ENCODE results near the gene CEP63. TPM values are rescaled to one million over a fixed set of nuclear protein-coding genes. Genes with fewer than 3 reads are reported as not detected.

CEP63 gene
- total and polyA plus RNA-seq, 2 donors, result 24.8 to 30.2 TPM

DNA sequence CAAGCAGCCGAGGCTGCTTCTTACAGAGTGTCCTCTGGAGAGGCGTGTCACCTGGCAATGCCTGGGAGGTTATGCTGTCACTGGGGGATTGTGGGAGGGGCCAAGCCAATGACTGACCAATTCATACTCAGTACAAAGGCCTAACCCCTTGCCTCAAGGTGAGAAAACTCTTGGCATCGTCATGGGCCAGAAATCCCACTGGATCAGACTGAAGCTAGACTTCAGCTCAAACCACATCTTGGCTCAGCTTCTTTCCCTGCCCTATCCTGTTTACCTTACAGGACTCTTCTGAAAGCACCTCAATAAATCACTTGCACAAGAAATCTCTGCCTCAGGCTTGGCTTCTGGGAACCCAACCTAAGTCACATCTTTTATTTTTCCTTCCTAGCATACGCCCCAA is 9.6 kb upstream of the CEP63 start:
- 48% methylated on average over 4 of the region's 4 CpGs for WGBS
- Histone ChIP-seq H3K4me1 (ENCODE audit: insufficient read depth) (peaks cover 2% of the 10 kb centered on the region), H3K4me3 (ENCODE audit: low read depth, low read length) (no peak overlapping the region), H3K36me3 (ENCODE audit: insufficient read depth) (no peaks in the 10 kb centered on the region), H3K27ac (ENCODE audit: low read depth) (no peak overlapping the region)
- DNase-seq (ENCODE audit: extremely low spot score), result no peak

DNA sequence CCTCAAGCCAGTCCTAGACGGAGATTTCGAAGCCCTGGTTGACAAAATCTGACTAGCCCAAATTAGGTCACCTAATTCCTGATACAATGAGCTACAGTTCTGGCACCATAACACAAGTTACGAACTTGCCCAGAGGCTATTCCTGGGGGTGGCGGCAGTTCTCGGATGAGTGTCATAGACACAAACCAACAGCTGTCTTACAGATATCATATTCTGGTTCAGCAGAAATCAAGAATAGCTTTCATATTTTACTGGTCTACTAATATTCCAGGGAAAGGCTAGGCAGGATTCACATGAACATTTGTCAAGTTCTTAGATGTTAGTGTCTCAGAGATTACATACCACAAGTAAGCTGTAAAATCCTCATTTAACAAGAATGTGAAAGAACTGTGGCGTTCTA is 8.9 kb upstream of the CEP63 start:
- H3K27ac ChIP-seq (ENCODE audit: low read depth), result no peak overlapping the region
- no peak for DNase-seq (ENCODE audit: extremely low spot score)

DNA sequence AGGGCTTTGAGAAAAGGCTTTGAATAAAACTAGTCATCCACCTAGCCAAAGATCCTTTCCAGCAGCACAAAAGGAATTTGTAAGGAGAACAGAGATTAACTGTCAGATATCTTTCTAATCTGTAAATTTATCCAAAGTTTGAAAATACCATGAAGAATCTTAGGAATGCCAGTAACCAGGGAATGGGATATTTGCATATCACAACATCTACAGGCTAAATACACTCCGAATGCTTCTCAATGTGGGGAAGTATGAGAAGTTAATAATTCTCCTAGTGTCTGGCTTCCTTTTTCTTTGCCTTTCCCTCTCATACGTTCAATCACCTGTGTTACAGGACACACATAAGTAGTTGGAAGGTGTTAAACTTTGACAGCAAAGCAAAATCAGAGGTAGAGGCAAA is 7.9 kb upstream of the CEP63 start:
- Histone ChIP-seq H3K4me1 (ENCODE audit: insufficient read depth) (peaks cover 2% of the 10 kb centered on the region), H3K27ac (ENCODE audit: low read depth) (no peak overlapping the region), H3K4me3 (ENCODE audit: low read depth, low read length) (no peak overlapping the region), H3K36me3 (ENCODE audit: insufficient read depth) (no peaks in the 10 kb centered on the region)
- no peak for DNase-seq (ENCODE audit: extremely low spot score)
- 57% methylated on average over 2 of the region's 2 CpGs for WGBS

More for the DNA sequence above, 8.9 kb upstream of the CEP63 start:
- Histone ChIP-seq H3K4me3 (ENCODE audit: low read depth, low read length) (no peak overlapping the region), H3K4me1 (ENCODE audit: insufficient read depth) (peaks cover 2% of the 10 kb centered on the region), H3K36me3 (ENCODE audit: insufficient read depth) (no peaks in the 10 kb centered on the region)
- whole genome bisulfite sequencing, result 76% methylated on average over 6 of the region's 6 CpGs

DNA sequence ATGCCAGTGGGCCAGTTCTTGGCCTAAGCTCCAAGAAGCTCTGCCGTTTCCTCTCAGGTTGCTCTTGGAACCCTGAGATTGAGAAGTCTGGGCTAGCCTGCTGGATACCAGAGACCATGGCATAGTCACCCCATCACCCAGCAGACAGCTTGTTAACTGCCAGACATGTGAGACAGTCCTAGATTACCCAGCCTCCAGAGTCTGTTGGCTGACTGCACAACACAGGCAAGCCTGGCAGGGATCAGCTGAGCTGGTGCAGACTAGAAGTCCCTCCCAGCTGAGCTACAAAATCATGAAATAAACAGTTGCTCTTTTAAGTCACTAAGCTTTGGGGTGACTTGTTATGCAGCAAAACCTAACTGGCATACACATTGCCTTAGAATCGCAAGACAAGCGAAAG is 5.3 kb upstream of the CEP63 start:
- Histone ChIP-seq H3K4me1 (ENCODE audit: insufficient read depth) (peaks cover 5% of the 10 kb centered on the region), H3K27ac (ENCODE audit: low read depth) (no peak overlapping the region), H3K4me3 (ENCODE audit: low read depth, low read length) (no peak overlapping the region), H3K36me3 (ENCODE audit: insufficient read depth) (no peaks in the 10 kb centered on the region)
- no peak for DNase-seq (ENCODE audit: extremely low spot score)
- 89% methylated on average over 3 of the region's 3 CpGs for WGBS

DNA sequence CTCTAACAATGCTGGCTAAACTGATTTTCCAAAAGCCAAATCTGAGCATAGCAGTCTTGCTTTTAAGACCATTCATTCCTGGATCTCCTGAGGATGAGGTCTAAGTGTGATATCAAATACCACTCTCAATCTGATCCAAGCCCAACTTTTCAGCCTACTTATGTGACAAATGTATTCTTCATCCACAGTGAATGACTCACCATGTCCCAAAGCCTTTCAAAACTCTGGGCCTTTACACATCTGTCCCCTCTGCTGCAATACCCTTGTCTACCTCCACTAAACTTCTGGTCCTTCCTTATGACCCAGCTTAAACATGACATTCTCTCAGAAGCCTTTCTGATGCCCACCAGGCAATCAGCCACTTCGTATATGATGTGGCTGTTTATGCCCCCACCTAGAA is 4.7 kb upstream of the CEP63 start:
- WGBS, result 79% methylated on average over 1 of the region's 1 CpG
- Histone ChIP-seq H3K4me1 (ENCODE audit: insufficient read depth) (peaks cover 5% of the 10 kb centered on the region), H3K4me3 (ENCODE audit: low read depth, low read length) (no peak overlapping the region), H3K27ac (ENCODE audit: low read depth) (no peak overlapping the region), H3K36me3 (ENCODE audit: insufficient read depth) (no peaks in the 10 kb centered on the region)
- no peak for DNase-seq (ENCODE audit: extremely low spot score)

DNA sequence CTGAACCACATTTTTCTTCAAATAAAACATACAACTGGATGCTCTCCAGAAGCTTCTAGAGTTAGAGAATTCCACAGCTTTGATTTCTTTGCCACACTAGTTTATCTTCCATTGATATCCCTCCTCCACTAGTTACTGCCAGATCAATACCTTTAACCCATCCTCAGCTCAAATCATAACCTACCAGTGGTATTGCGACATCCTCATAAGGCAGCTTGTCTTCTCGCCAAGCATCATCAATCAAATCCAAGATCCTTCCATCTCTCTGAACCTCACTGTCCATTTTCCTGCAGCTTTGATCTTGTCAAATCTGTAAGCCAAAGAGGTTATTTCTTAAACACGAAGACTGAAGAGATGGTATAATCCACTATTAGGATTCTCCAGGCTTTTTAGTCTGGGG is 3.2 kb upstream of the CEP63 start:
- DNase-seq (ENCODE audit: extremely low spot score), result no peak
- Histone ChIP-seq H3K27ac (ENCODE audit: low read depth) (no peak overlapping the region), H3K36me3 (ENCODE audit: insufficient read depth) (no peaks in the 10 kb centered on the region), H3K4me3 (ENCODE audit: low read depth, low read length) (no peak overlapping the region), H3K4me1 (ENCODE audit: insufficient read depth) (peaks cover 5% of the 10 kb centered on the region)
- 87% methylated on average over 3 of the region's 3 CpGs for WGBS

DNA sequence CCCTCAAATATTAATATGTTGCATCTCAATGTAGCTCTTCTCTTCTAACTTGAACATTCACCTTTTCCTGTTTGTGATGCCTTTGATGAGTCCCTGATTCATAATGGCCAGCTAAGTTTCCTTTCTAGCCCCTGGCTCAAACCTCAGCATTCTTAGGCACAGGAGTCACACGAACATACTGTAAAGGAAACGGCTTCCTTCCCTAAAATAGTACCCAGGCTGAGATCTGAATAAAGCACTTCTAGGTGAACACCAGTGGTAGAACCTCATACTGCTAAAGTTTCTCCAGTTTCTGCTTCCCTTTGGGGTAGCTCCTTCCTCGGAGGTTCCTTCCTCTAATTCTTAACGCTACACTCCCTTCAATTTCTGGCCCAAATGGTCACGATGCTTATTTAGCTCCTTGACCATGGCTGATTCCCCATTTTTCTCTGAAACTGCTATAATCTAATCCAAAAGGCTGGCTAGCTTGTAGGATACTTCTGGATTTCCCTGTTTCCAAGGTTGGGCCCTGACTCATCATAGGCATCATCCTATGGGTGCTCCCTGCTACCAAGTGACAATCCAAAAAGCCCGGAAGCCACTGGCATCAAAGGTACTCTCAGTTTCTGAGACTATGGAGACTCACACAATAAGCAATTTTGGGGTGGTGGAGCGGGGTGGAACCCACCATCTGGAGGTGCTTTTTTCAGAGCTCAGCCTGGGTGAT is 2.5 kb upstream of the CEP63 start:
- 77% methylated on average over 7 of the region's 7 CpGs for WGBS
- Histone ChIP-seq H3K4me1 (ENCODE audit: insufficient read depth) (peaks cover 5% of the 10 kb centered on the region), H3K27ac (ENCODE audit: low read depth) (no peak overlapping the region), H3K4me3 (ENCODE audit: low read depth, low read length) (no peak overlapping the region), H3K36me3 (ENCODE audit: insufficient read depth) (no peaks in the 10 kb centered on the region)
- no peak for DNase-seq (ENCODE audit: extremely low spot score)

DNA sequence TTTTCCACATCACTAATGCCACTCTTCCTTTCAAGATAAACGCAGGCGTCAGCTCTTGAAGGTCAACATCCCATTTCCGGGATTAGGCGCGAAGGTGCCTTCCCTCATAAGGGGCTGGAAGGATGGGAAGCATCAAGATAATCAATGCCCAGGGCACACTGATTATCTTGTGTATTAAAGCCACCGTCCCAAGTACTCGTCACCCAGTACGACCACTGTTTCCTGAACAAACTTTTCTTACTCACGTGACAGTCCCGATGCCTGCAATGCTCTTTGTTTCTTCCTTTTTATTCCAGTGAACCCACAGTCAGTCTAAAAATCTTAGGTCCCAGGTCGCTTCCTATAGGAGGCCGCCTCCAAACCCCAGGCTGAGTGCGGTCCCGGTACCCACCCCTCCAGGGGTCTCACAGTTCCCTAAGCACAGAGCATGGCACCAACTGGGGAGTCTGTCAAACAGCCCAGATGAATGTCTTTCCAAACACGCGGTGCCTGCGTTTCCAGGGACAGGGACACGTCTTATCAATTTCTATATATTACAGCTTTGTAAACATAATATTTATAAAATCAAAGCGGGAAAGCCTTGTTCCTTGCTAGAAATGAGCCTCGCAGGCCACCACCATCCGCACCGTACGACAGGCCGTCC is 661 bp upstream of the CEP63 start:
- peak overlapping the region; percentile 72 for H3K4me3 ChIP-seq (ENCODE audit: low read depth, low read length)
- under 1% methylated on average over 24 of the region's 24 CpGs for WGBS
- H3K36me3 ChIP-seq (ENCODE audit: insufficient read depth), result no peaks in the 10 kb centered on the region
- peaks cover 5% of the 10 kb centered on the region for H3K4me1 ChIP-seq (ENCODE audit: insufficient read depth)
- H3K27ac ChIP-seq (ENCODE audit: low read depth), result peak overlapping the region; percentile 86
- no peak for DNase-seq (ENCODE audit: extremely low spot score)

DNA sequence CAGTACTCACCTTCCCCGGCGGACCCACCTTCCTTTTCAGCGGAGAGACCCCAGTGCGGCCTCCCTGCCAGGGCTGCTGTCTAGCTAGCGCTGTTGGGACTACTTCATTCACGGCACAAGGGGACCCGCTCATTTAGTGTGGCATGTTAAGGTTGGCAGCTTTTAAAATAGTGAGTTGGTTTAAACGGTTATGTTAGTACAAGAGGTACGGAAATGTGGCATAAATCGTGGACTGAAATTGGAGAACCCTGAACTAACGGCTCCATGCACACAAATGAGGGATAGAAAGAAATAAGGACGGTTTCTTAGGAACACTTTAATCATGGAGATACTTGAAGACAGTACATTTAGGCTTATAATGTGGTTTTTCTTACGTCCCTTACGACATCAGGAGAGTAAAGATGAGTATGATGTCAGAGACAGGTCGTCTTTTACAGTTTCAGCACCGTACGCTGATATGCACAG is 752 bp downstream of the CEP63 start:
- H3K4me1 ChIP-seq (ENCODE audit: insufficient read depth), result peaks cover 5% of the 10 kb centered on the region
- H3K36me3 ChIP-seq (ENCODE audit: insufficient read depth), result no peaks in the 10 kb centered on the region
- H3K4me3 ChIP-seq (ENCODE audit: low read depth, low read length), result peak overlapping the region; percentile 72
- WGBS, result 3% methylated on average over 17 of the region's 17 CpGs
- no peak for DNase-seq (ENCODE audit: extremely low spot score)
- H3K27ac ChIP-seq (ENCODE audit: low read depth), result peak overlapping the region; percentile 93

DNA sequence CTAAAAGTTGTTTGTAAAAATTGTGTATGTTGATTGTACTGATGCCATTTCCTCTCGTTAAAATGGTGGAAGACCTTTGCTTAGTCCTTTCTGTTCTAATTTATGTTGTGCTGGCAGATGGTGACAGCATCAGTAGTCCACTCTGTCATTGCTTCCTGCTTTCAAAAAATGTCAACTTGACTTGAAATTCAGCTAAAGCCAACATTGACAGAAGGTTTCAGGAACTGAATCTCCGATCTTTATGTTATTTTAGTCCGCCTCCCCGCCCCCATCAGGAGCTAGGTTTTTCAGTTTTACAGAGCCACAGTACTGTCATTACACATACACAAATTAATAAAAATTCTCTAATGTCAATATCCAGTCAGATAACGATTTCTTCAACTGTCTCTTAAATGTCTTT is 1.5 kb downstream of the CEP63 start:
- no peak for DNase-seq (ENCODE audit: extremely low spot score)
- Histone ChIP-seq H3K27ac (ENCODE audit: low read depth) (no peak overlapping the region), H3K4me3 (ENCODE audit: low read depth, low read length) (no peak overlapping the region), H3K4me1 (ENCODE audit: insufficient read depth) (peaks cover 5% of the 10 kb centered on the region), H3K36me3 (ENCODE audit: insufficient read depth) (no peaks in the 10 kb centered on the region)
- WGBS, result 55% methylated on average over 5 of the region's 5 CpGs

DNA sequence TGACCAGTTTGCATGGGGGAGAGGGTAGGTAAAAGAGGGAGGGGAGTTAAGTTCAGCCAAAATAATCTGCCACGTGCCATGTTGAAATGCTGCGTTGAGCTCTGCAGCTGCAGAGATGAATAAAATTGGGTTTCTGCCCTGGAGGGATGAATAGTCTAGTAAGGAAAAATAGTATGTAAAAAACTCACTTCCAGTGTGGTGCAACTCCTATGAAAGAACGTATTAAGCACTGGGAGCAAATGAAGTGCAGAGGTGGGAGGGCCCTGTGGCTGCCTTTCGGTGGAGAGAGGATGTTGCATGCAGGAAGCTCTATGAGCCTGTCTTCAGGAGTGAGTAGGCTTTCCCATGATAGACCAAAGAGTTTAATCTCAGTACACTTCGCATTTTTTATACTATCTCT is 8.6 kb downstream of the CEP63 start:
- H3K27ac ChIP-seq (ENCODE audit: low read depth), result no peak overlapping the region
- H3K4me1 ChIP-seq (ENCODE audit: insufficient read depth), result no peaks in the 10 kb centered on the region
- peaks cover 1% of the 10 kb centered on the region for H3K36me3 ChIP-seq (ENCODE audit: insufficient read depth)
- no peak overlapping the region for H3K4me3 ChIP-seq (ENCODE audit: low read depth, low read length)
- no peak for DNase-seq (ENCODE audit: extremely low spot score)
- WGBS, result 86% methylated on average over 5 of the region's 5 CpGs

DNA sequence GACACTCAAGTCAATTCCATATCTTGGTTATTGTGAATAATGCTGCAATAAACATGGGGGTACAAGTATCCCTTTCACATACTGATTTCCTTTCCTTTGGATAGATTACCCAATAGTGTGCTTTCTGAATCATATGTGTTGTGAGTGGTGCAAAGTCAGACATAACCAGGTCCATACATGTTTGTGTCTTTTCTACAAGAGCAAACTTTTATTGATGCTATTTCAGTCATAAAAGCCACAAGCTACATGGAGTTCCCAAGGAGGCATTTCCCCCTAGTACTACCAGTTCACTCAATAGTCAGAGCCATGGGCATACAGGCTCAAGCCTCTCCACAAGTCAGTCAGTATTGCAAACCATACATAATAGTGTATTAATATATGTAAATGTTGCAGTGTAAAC is 10.1 kb downstream of the CEP63 start:
- Histone ChIP-seq H3K4me1 (ENCODE audit: insufficient read depth) (no peaks in the 10 kb centered on the region), H3K36me3 (ENCODE audit: insufficient read depth) (peaks cover 1% of the 10 kb centered on the region), H3K27ac (ENCODE audit: low read depth) (no peak overlapping the region), H3K4me3 (ENCODE audit: low read depth, low read length) (no peak overlapping the region)
- DNase-seq (ENCODE audit: extremely low spot score), result no peak

DNA sequence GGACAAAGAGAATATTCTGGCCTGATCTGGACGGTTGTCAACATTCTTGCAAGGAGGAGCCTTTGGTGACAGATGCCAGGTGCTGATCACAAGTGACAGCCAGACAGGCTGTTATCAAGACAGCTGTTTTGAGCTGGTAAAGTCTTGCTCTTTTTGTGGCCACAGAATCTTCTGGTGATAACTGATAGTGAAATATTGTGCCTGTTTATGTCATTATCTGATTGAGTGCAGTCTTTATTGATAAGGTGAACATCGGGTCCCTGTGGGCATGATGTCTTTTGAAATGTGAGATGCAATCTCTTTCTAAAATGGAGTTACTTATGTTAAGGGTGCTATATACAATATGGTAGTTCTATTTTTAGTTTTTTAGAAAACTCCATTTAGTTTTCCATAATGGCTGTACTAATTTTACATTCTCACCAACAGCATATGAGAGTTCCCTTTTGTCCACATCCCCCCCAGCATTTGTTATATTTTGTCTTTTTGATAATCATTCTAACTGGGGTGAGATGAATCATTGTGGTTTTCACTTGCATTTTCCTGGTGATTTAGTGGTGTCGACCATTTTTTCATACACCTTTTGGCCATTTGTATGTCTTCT is 10.7 kb downstream of the CEP63 start:
- H3K4me1 ChIP-seq (ENCODE audit: insufficient read depth), result no peaks in the 10 kb centered on the region
- peaks cover 1% of the 10 kb centered on the region for H3K36me3 ChIP-seq (ENCODE audit: insufficient read depth)
- no peak for DNase-seq (ENCODE audit: extremely low spot score)
- no peak overlapping the region for H3K27ac ChIP-seq (ENCODE audit: low read depth)
- H3K4me3 ChIP-seq (ENCODE audit: low read depth, low read length), result no peak overlapping the region
- WGBS, result 64% methylated on average over 3 of the region's 3 CpGs

DNA sequence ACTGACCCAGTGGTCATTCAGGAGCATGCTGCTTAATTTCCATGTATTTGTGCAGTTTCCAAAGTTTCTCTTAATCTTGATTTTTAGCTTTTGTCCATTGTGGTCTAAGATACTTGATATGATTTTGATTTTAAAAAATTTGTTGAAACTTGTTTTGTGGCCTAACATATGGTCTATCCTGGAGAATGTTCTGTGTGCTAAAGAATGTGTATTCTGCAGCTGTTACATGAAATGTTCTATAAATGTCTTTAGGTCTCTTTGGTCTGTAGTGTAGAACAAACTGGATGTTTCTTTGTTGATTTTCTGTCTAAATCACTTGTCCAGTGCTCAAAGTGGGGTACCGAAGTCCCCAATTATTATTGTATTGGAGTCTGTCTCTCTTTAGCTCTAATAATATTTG is 17.4 kb downstream of the CEP63 start:
- Histone ChIP-seq H3K36me3 (ENCODE audit: insufficient read depth) (no peaks in the 10 kb centered on the region), H3K4me3 (ENCODE audit: low read depth, low read length) (no peak overlapping the region), H3K27ac (ENCODE audit: low read depth) (no peak overlapping the region), H3K4me1 (ENCODE audit: insufficient read depth) (no peaks in the 10 kb centered on the region)
- no peak for DNase-seq (ENCODE audit: extremely low spot score)
- 99% methylated on average over 1 of the region's 1 CpG for WGBS
